GM19043 (cell line): ENCODE measurements around the gene PRKCE.

Source experiments
- ATAC-seq: cut with Tn5 transposase; IDR thresholded peaks from one replicate; pipeline ENCODE4 v1.9.1; 2021; ENCODE audit warnings: low read depth; ENCODE audit not compliant: unreplicated experiment

PRKCE gene

DNA sequence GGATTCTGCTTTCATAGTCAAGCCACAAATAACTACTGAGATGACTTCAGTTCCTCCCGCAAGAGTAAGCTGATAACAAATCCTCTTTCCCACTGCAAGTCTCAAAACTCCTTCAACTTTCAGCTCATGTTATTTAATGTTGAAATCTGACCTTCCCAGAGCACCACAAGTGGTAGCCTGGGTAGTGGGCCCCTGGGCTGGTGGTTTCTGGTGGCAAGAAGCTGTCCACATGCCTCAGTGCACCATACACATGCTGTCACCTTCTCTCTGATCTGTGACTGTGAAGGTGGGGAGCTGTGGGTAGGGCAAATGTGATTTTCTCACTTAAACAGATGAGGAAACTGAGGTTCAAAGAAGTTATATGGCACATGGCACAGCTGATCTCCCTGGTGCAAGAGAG, 399.6 kb downstream of the PRKCE start:
- ATAC-seq = no peak

DNA sequence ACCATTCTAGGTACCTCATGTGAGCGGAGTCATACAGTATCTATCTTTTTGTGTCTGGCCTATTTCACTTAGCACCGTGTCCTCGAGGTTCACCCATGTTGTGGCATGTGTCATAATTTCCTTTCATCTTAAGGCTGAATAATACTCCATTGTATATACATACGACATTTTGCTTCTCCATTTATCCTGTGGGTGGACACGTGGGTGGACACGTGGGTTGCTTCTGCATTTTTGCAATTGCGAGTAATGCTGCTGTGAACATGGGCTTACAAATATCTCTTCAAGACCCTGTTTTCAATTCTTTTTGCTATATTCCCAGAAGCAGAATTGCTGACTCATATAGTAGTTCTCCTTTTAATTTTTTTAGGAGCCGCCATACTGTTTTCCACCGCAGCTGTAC, 402.1 kb downstream of the PRKCE start:
- no peak for ATAC-seq

DNA sequence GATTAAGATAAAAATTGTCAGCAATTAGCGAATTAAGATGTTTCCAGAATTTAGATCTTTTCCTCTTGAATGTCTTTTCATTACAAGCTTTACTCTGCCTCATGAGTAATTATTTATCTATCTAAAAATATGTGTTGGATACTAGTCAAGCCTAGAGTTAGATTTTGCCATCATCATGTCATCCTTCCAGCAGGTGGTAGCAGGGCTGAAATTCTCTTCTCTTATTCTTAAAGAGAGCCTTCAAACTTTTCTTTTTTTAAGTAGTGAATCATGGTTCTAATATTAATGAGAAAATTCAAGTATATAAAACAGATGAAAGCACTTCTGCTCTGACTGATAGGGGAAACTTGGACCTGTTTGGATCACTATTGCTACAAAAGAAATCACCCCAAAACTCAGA, 405.1 kb downstream of the PRKCE start:
- ATAC-seq = no peak

GRCh38 chr2:46058140-46058539, 406.7 kb downstream of the PRKCE start:
- ATAC-seq = no peak

- no peak for ATAC-seq
These were observed 411.4 kb downstream of the PRKCE start for GRCh38 chr2:46062637-46063412.

DNA sequence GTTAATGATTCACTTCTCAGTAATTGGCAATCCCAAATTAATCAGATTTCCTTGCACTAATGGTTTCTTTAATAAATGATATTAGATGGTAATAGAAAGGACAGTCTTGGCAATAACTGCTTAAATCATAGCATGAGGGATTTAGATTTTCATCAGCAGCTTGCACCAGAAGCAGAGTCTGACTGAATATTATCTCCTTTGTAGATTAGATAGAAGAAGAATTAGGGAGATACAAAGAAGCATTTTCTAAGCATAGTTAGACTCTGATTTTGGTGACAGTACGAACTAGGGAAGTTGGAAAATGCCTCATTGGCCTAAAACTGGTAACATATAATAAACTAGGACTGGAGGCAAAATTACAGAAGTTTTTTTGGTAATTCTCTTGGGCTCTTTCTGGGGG, 412.9 kb downstream of the PRKCE start:
- ATAC-seq = no peak

GRCh38 chr2:46065152-46065551, 413.7 kb downstream of the PRKCE start:
- ATAC-seq = no peak

- no peak for ATAC-seq
These were observed 414.6 kb downstream of the PRKCE start for GRCh38 chr2:46066116-46066515.

- no peak for ATAC-seq
These were observed 415.1 kb downstream of the PRKCE start for GRCh38 chr2:46066601-46067000.

- ATAC-seq = no peak
These were observed 415.6 kb downstream of the PRKCE start for GRCh38 chr2:46067062-46067461.

- ATAC-seq = no peak
These were observed 416.2 kb downstream of the PRKCE start for GRCh38 chr2:46067501-46068305.

GRCh38 chr2:46068636-46069035, 417.2 kb downstream of the PRKCE start:
- no peak for ATAC-seq

- no peak for ATAC-seq
These were observed 419.6 kb downstream of the PRKCE start for GRCh38 chr2:46071074-46071473.

- no peak for ATAC-seq
These were observed 420.8 kb downstream of the PRKCE start for GRCh38 chr2:46072101-46072820.

GRCh38 chr2:46073540-46074046, 422.1 kb downstream of the PRKCE start:
- ATAC-seq = no peak

GRCh38 chr2:46074501-46074900, 423.0 kb downstream of the PRKCE start:
- ATAC-seq = no peak

DNA sequence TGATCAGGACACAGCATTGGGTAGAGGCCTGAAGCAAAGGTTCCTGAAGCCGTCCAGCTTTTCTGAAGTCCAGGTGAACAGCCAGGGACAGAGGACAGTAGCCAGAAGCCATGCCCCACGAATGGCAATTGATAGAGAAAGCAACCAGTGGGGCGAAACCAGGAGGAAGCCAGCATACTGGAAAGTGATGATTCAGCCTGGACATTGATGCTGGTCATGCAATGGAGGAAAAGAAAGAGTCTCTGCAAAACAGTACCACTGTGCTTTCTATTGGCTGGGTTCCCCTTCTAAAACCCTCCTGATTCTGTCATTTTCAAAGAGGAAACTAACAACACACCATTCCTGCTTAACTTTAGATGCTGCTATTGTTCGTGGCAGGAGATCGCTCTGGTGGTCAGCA, 424.4 kb downstream of the PRKCE start:
- ATAC-seq = no peak

- ATAC-seq = no peak
These were observed 424.8 kb downstream of the PRKCE start for GRCh38 chr2:46076251-46076650.

GRCh38 chr2:46076875-46077274, 425.4 kb downstream of the PRKCE start:
- no peak for ATAC-seq

- no peak for ATAC-seq
These were observed 426.1 kb downstream of the PRKCE start for GRCh38 chr2:46077522-46078107.
